ENCODE measurements around the gene VDAC2. TPM values are rescaled to one million over a fixed set of nuclear protein-coding genes. Genes with fewer than 3 reads are reported as not detected.

Gene VDAC2
- total RNA-seq, 1 donor: 110 TPM

GRCh38 chr10:75276069-75276872 lies 65.7 kb downstream of the VDAC2 start:
- Histone ChIP-seq H3K9me3 (ENCODE audit: low read depth, low read length) (no peaks in the 10 kb centered on the region), H3K4me1 (ENCODE audit: insufficient read depth, low read length) (no peaks in the 10 kb centered on the region), H3K4me3 (ENCODE audit: low read length) (no peak overlapping the region), H3K27me3 (ENCODE audit: insufficient read depth, low read length) (no peaks in the 10 kb centered on the region)

- no peaks in the 10 kb centered on the region for H3K4me1 ChIP-seq (ENCODE audit: insufficient read depth, low read length)
- no peaks in the 10 kb centered on the region for H3K27me3 ChIP-seq (ENCODE audit: insufficient read depth, low read length)
- no peak overlapping the region for H3K4me3 ChIP-seq (ENCODE audit: low read length)
Observed at GRCh38 chr10:75280236-75280635, 69.6 kb downstream of the VDAC2 start.

More at GRCh38 chr10:75280236-75280635, 69.6 kb downstream of the VDAC2 start:
- no peaks in the 10 kb centered on the region for H3K9me3 ChIP-seq (ENCODE audit: low read depth, low read length)

Other genes with a start within 250 kb of the VDAC2 start
- gene SAMD8, start 99.1 kb upstream of the VDAC2 start, total RNA-seq: 101 TPM
- 6.5 TPM for gene COMTD1, start 25.2 kb downstream of the VDAC2 start, total RNA-seq
- gene ZNF503, start 191.0 kb downstream of the VDAC2 start, total RNA-seq: 4.7 TPM
- gene LRMDA, start 220.8 kb downstream of the VDAC2 start, total RNA-seq: 7.6 TPM